GM12801 (cell line): ENCODE results near the gene CDK9.

Source experiments
- TF ChIP-seq, protein P1 (sequence below): IDR thresholded peaks from one replicate; pipeline ENCODE4 v1.5.1; 2011; ENCODE audit warnings: control low read depth; ENCODE audit not compliant: insufficient read length; ENCODE audit errors: extremely low read depth

Gene CDK9

DNA sequence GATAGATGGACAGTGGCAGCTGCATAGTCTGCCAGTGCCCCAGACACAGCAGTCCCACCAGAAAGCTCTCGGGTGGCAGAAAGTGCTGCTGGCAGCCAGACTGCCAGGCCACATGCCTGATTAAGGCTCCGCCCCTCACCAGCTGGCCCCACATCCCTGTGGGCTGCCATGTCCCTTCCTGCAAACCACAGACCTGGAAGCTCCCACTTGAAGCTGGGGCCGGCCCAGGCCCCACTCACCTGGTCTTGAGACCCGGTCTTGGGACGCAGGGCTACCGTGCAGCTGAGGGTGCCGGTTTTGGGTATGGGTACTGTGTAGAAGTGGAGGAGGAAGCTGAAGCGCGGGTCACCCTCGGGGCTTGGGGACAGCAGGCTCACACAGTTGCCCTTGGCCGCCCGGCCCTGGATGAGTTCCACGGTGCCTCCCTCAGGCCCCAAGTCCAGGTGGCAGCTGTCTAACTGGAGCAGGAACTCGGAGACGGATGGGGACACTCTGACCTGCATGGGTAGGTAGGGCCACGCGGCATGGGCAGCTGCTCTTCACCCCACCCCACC is 32.1 kb downstream of the CDK9 start:
- TF ChIP-seq, protein P1, sequence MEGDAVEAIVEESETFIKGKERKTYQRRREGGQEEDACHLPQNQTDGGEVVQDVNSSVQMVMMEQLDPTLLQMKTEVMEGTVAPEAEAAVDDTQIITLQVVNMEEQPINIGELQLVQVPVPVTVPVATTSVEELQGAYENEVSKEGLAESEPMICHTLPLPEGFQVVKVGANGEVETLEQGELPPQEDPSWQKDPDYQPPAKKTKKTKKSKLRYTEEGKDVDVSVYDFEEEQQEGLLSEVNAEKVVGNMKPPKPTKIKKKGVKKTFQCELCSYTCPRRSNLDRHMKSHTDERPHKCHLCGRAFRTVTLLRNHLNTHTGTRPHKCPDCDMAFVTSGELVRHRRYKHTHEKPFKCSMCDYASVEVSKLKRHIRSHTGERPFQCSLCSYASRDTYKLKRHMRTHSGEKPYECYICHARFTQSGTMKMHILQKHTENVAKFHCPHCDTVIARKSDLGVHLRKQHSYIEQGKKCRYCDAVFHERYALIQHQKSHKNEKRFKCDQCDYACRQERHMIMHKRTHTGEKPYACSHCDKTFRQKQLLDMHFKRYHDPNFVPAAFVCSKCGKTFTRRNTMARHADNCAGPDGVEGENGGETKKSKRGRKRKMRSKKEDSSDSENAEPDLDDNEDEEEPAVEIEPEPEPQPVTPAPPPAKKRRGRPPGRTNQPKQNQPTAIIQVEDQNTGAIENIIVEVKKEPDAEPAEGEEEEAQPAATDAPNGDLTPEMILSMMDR: no peak

DNA sequence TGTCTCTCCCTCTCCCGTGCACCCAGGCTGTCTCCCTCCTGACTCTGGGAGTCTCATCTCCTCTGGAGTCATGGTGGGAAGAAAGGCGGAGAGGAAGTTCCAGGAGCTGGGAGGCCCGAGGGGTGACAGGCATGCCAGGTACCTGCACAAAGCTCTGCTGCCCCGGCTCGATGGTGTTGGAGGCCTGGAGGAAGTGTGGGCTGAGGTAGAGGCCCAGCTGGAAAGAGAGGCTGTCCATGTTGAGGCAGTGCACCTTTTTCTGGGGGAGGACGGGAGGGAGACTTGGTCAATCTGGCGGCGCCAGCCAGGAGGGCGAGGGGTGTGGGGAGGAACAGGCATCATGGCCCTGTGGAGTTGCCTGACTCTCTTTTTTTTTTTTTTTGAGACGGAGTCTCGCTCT is 32.7 kb downstream of the CDK9 start:
- TF ChIP-seq, protein P1: no peak

DNA sequence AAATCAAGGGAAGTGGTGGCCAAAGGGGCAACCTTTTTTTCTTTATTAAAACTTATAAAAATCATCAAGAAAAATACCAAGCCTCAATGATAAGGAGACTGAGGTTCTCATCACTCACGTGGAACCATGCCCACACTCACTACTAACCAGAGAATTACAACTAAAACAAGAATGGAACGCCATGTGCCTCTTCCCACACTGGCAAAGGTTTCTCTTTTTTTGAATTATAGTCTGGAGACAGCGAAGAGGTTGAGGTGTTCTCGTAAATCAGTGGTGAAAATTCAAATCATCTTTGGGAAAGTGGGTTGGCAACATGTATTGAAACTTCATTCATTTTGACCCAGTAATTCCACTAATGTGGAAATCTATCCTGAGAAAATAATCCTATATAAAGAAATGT is 36.3 kb downstream of the CDK9 start:
- TF ChIP-seq, protein P1: no peak

DNA sequence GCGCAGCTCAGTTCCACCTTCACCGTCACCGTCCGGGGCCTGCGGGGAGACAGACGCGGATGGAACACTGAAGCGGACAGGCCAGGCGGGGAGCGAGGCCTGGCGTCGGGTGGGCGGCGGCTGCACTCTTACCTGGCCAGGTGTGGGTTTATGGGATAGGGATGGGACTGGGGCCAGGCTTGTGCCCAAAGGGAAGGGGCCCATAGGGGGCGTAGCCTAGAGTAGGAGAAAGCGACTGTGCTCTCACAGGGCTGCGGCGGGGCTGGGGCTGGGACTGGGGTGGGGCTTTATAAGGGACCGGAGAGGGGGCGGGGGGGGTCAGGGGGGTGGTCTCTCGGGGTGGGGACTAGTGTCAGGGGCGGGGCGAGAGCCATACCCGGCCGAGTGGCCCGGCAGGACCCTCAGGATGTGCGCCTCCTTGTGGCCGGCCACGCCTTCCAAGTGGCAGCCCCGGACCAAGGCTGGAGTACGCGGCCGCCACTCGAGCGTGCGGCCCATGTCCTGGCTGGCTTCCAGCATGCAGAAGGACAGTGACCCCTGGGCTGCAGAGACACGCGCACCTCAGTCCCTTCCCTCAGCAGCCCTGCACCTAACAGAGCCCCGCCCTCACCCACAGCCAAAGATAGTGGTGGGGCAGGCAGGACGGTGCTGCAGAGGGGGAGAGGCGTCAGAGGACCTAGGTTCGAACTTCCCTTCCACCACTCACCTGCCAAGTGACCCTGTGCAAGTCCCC is 39.7 kb downstream of the CDK9 start:
- TF ChIP-seq, protein P1: no peak

DNA sequence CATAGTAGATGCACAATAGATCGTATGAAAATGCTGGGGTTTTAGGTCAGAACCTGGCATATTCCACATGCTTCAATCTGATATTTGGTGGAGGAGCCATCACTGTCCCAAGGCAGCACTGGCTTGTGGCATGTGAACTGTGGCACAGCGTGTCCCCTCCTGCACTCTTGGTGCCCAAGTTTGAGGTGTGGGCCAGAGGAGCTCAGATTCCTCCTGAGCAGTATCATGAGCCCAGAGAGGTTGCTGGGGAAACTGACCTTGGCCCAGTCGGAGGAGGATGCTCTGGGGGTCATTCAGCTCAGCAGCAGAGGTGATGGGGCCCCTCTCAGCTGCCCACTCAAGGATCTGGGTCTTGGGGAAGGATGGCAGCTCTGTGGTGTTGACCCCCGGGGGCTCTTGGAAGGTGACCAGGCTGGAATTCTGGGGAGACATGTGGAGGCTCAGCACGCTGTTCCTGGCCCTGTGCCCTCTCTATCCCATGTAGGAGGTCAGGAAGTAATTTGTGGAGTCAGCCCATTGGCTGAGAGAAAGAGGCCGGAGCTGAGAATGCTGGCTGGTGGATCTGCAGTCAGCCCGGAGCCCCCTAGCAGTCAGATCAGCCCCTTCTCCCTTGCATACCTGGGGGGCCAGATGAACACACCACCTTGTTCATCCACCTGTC is 40.5 kb downstream of the CDK9 start:
- TF ChIP-seq, protein P1: no peak

DNA sequence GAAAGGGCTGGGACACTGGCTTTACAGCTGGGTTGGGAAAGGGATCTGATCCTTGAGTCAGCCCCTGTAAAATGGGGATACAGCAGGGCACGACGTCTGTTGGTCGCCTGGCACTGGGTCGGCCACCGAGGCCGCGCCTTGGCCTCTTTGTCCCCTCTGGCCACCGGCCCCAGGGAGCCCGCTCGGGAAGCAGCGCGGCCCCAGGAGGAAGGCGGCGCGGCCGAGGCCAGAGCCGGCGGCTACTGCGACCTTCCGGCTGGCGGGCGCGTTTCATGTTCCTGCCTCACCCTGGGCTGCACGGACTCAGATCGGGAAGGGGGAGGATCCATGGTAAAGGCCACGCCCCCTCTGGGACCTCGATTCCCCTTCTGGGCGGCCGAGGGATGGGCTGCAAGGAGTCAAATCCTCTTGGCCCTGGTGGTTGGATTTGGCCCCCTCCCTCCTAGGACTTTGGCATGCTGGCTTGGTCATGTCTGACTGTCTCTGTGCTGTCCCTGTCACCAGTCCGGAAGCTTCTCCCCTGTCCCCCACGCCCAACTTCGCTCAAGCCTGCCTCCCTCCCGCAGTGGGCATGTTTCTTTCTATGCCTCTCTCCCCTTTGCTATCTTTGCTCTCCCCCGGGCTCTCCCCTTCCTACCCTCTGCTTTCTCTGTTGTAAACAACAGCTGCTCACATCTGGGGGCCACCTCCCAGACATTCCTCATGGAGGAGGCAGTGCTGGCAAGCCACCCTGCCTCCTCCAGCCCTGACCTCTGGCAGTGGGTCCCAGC is 42.6 kb downstream of the CDK9 start:
- TF ChIP-seq, protein P1: no peak
